Calu3 (cell line): ENCODE measurements around the gene FGD3. TPM values are rescaled to one million over a fixed set of nuclear protein-coding genes. Genes with fewer than 3 reads are reported as not detected.

Experiments
- BruUV-seq: library from RNA; stranded (reverse); fragments of 400-500 nt; replicated peaks from 2 replicates; lab custom pipeline; 2021; lab: Mats Ljungman, UMichigan
- CTCF ChIA-PET: fragments of 300-600 bp; sonication (Branson Sonifier 250); formaldehyde crosslinking; loops from one replicate; lab custom pipeline; 2022; ENCODE audit warnings: antibody characterized with exemption; lab: Charles Lee
- DNase-seq: peaks from one replicate; pipeline ENCODE4 v3.0.0; 2022
- H3K27ac Mint-ChIP-seq: one replicate; pipeline ENCODE4 v1.8.0; 2022; ENCODE audit warnings: mixed read lengths; ENCODE audit not compliant: unreplicated experiment
- H3K27me3 Mint-ChIP-seq: one replicate; pipeline ENCODE4 v1.8.0; 2022; ENCODE audit warnings: mixed read lengths; ENCODE audit not compliant: unreplicated experiment
- H3K36me3 Mint-ChIP-seq: one replicate; pipeline ENCODE4 v1.8.0; 2022; ENCODE audit warnings: mild to moderate bottlenecking, moderate library complexity, mixed read lengths; ENCODE audit not compliant: insufficient read depth, unreplicated experiment
- H3K4me1 Mint-ChIP-seq: one replicate; pipeline ENCODE4 v1.8.0; 2022; ENCODE audit warnings: mild to moderate bottlenecking, low read depth, mixed read lengths; ENCODE audit not compliant: unreplicated experiment
- H3K4me3 Mint-ChIP-seq: one replicate; pipeline ENCODE4 v1.8.0; 2022; ENCODE audit warnings: mild to moderate bottlenecking, low read depth, moderate library complexity, mixed read lengths; ENCODE audit not compliant: unreplicated experiment
- H3K9me3 Mint-ChIP-seq: one replicate; pipeline ENCODE4 v1.8.0; 2022; ENCODE audit warnings: low read depth, mixed read lengths; ENCODE audit not compliant: unreplicated experiment
- CTCF ChIP-seq: fragments of 200-600 bp; IDR thresholded peaks from one replicate; pipeline ENCODE4 v1.8.0; 2022; ENCODE audit warnings: antibody characterized with exemption; ENCODE audit not compliant: unreplicated experiment
- intact Hi-C: fragments of 100-400 bp; cut with micrococcal nuclease; formaldehyde crosslinking; loops from one replicate; pipeline ENCODE4 v1.10.0; 2022; ENCODE audit not compliant: unreplicated experiment
- total RNA-seq: library from RNA; stranded (reverse); gene quantifications from 2 replicates; pipeline ENCODE4 v1.2.3, GENCODE V29; 2022

Gene FGD3
- total RNA-seq, 1 experiment from 2014 or later = 3.1 TPM

- no peak overlapping the region for H3K4me3 Mint-ChIP-seq
- no peak for TF ChIP-seq CTCF
- H3K27ac Mint-ChIP-seq = no peak overlapping the region
- no peaks in the 10 kb centered on the region for H3K4me1 Mint-ChIP-seq
- intact Hi-C loops = no loop called here
- no peaks in the 10 kb centered on the region for H3K9me3 Mint-ChIP-seq
- CTCF ChIA-PET = no interaction called here
- H3K27me3 Mint-ChIP-seq = no peaks in the 10 kb centered on the region
- DNase-seq = no peak
- H3K36me3 Mint-ChIP-seq = no peaks in the 10 kb centered on the region
- BruUV-seq = no TSS peak
Measured at GRCh38 chr9:93041108-93041802, 93.9 kb downstream of the FGD3 start.

GRCh38 chr9:93043122-93043521 lies 95.8 kb downstream of the FGD3 start:
- intact Hi-C loops = no loop called here
- no peak for TF ChIP-seq CTCF
- Mint-ChIP-seq H3K27ac (no peak overlapping the region), H3K36me3 (no peaks in the 10 kb centered on the region), H3K9me3 (no peaks in the 10 kb centered on the region), H3K4me3 (no peak overlapping the region), H3K27me3 (peaks cover 10% of the 10 kb centered on the region), H3K4me1 (no peaks in the 10 kb centered on the region)
- no peak for DNase-seq
- no TSS peak for BruUV-seq
- CTCF ChIA-PET = no interaction called here

- no peak for TF ChIP-seq CTCF
- Mint-ChIP-seq H3K27ac (no peak overlapping the region), H3K36me3 (no peaks in the 10 kb centered on the region), H3K9me3 (no peaks in the 10 kb centered on the region), H3K27me3 (peaks cover 21% of the 10 kb centered on the region), H3K4me3 (no peak overlapping the region), H3K4me1 (no peaks in the 10 kb centered on the region)
- CTCF ChIA-PET = no interaction called here
- no TSS peak for BruUV-seq
- no peak for DNase-seq
- intact Hi-C loops = no loop called here
Measured at GRCh38 chr9:93045521-93045920, 98.2 kb downstream of the FGD3 start.

- H3K36me3 Mint-ChIP-seq = no peaks in the 10 kb centered on the region
- H3K27me3 Mint-ChIP-seq = peaks cover 21% of the 10 kb centered on the region
- no TSS peak for BruUV-seq
- intact Hi-C loops = no loop called here
- H3K9me3 Mint-ChIP-seq = no peaks in the 10 kb centered on the region
- TF ChIP-seq CTCF = no peak
- CTCF ChIA-PET = no interaction called here
- no peak overlapping the region for H3K27ac Mint-ChIP-seq
- no peak overlapping the region for H3K4me3 Mint-ChIP-seq
- DNase-seq = no peak
- no peaks in the 10 kb centered on the region for H3K4me1 Mint-ChIP-seq
Measured at GRCh38 chr9:93048566-93049448, 101.5 kb downstream of the FGD3 start.
